ENCODE data around the gene CCDC9. TPM values are rescaled to one million over a fixed set of nuclear protein-coding genes. Genes with fewer than 3 reads are reported as not detected.
A peak's percentile ranks its signal among the peaks of the same experiment; 100 is the strongest.

Gene CCDC9
- total and polyA plus RNA-seq, 2 of the 13 experiments (the other 11 are each of a cell fraction or from before 2014, with no cell fraction given): 2.9 to 6.3 TPM

DNA sequence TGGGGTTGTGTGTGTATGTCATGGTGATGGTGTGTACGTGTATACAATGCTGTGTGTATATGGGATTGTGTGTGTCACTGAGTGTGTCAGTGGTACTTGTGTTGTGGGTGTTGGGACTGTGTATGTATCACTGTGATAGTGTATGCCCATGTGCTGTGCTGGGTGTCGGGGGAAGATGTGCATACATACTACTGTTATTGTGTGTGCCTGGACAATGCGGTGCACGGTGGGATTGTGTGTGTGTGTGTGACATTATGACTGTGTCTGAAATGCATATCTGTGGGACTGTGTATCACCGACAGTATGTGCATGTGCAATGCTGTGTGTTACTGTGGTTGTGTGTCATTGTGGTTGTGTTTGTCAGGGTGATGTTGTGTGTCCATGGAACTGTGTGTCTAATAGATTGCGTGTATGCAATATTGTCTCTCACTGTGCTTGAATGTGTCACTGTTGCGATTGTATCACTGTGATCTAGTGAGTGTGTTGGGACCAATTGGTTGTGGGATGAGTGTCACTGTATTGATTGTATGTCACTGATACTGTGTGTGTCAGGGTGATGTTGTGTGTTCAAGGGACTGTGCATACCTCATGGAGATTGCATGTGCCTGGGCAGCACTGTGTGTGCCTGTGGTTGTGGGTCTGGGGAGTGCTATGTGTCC is 14.3 kb upstream of the CCDC9 start:
- H3K27me3 ChIP-seq (ENCODE audit: control insufficient read depth in 1 of 2, insufficient read depth in 2 of 2, low read length in 2 of 2): no peaks in the 10 kb centered on the region
- no peak overlapping the region for H2AFZ ChIP-seq (ENCODE audit: low read length)
- FAIRE-seq: peak; percentile 15
- ChIA-PET CTCF (ENCODE audit: low intra/inter-chr PET ratio, low total read pairs) (no interaction called here), POLR2A (interaction anchor here (1.9 kb wide), 1 partner anchor 16 kb away, joined by 21 read pairs; no protein-coding TSS in a partner anchor)
- H3K4me2 ChIP-seq (ENCODE audit: low read depth, low read length): peak overlapping the region; percentile 95; the same call in 1 of the 2 replicates
- TF ChIP-seq DNMT1 (CRISPR knock-in tag; IDR thresholded peaks at IDR 0.05) (no peak), MAZ (IDR thresholded peaks at IDR 0.05; ENCODE audit: borderline replicate concordance, low read depth, low read length) (no peak), MAZ (CRISPR knock-in tag; IDR thresholded peaks at IDR 0.05; ENCODE audit: low read depth) (0 out of 2 replicates have a peak, but pooled peaks have one; percentile 1), ZC3H13 (CRISPR knock-in tag; IDR thresholded peaks at IDR 0.05) (0 out of 2 replicates have a peak, but pooled peaks have one; percentile 16), ATF7 (IDR thresholded peaks at IDR 0.05) (0 out of 2 replicates have a peak, but pooled peaks have one; percentile 2), ATF7 (CRISPR knock-in tag; IDR thresholded peaks at IDR 0.05) (no peak)
- TF ChIP-seq, protein P1, sequence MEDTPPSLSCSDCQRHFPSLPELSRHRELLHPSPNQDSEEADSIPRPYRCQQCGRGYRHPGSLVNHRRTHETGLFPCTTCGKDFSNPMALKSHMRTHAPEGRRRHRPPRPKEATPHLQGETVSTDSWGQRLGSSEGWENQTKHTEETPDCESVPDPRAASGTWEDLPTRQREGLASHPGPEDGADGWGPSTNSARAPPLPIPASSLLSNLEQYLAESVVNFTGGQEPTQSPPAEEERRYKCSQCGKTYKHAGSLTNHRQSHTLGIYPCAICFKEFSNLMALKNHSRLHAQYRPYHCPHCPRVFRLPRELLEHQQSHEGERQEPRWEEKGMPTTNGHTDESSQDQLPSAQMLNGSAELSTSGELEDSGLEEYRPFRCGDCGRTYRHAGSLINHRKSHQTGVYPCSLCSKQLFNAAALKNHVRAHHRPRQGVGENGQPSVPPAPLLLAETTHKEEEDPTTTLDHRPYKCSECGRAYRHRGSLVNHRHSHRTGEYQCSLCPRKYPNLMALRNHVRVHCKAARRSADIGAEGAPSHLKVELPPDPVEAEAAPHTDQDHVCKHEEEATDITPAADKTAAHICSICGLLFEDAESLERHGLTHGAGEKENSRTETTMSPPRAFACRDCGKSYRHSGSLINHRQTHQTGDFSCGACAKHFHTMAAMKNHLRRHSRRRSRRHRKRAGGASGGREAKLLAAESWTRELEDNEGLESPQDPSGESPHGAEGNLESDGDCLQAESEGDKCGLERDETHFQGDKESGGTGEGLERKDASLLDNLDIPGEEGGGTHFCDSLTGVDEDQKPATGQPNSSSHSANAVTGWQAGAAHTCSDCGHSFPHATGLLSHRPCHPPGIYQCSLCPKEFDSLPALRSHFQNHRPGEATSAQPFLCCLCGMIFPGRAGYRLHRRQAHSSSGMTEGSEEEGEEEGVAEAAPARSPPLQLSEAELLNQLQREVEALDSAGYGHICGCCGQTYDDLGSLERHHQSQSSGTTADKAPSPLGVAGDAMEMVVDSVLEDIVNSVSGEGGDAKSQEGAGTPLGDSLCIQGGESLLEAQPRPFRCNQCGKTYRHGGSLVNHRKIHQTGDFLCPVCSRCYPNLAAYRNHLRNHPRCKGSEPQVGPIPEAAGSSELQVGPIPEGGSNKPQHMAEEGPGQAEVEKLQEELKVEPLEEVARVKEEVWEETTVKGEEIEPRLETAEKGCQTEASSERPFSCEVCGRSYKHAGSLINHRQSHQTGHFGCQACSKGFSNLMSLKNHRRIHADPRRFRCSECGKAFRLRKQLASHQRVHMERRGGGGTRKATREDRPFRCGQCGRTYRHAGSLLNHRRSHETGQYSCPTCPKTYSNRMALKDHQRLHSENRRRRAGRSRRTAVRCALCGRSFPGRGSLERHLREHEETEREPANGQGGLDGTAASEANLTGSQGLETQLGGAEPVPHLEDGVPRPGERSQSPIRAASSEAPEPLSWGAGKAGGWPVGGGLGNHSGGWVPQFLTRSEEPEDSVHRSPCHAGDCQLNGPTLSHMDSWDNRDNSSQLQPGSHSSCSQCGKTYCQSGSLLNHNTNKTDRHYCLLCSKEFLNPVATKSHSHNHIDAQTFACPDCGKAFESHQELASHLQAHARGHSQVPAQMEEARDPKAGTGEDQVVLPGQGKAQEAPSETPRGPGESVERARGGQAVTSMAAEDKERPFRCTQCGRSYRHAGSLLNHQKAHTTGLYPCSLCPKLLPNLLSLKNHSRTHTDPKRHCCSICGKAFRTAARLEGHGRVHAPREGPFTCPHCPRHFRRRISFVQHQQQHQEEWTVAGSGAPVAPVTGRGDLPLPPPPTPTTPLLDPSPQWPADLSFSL (CRISPR knock-in tag; IDR thresholded peaks at IDR 0.05): peak; percentile 94
- TF ChIP-seq, protein P2, sequence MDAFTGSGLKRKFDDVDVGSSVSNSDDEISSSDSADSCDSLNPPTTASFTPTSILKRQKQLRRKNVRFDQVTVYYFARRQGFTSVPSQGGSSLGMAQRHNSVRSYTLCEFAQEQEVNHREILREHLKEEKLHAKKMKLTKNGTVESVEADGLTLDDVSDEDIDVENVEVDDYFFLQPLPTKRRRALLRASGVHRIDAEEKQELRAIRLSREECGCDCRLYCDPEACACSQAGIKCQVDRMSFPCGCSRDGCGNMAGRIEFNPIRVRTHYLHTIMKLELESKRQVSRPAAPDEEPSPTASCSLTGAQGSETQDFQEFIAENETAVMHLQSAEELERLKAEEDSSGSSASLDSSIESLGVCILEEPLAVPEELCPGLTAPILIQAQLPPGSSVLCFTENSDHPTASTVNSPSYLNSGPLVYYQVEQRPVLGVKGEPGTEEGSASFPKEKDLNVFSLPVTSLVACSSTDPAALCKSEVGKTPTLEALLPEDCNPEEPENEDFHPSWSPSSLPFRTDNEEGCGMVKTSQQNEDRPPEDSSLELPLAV (CRISPR knock-in tag; conservative IDR thresholded peaks at IDR 0.05; ENCODE audit: low read depth): 0 out of 2 replicates have a peak, but pooled peaks have one; percentile 9
- TF ChIP-seq, protein P3, sequence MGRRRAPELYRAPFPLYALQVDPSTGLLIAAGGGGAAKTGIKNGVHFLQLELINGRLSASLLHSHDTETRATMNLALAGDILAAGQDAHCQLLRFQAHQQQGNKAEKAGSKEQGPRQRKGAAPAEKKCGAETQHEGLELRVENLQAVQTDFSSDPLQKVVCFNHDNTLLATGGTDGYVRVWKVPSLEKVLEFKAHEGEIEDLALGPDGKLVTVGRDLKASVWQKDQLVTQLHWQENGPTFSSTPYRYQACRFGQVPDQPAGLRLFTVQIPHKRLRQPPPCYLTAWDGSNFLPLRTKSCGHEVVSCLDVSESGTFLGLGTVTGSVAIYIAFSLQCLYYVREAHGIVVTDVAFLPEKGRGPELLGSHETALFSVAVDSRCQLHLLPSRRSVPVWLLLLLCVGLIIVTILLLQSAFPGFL (CRISPR knock-in tag; IDR thresholded peaks at IDR 0.05): no peak
- TF ChIP-seq, protein P4, sequence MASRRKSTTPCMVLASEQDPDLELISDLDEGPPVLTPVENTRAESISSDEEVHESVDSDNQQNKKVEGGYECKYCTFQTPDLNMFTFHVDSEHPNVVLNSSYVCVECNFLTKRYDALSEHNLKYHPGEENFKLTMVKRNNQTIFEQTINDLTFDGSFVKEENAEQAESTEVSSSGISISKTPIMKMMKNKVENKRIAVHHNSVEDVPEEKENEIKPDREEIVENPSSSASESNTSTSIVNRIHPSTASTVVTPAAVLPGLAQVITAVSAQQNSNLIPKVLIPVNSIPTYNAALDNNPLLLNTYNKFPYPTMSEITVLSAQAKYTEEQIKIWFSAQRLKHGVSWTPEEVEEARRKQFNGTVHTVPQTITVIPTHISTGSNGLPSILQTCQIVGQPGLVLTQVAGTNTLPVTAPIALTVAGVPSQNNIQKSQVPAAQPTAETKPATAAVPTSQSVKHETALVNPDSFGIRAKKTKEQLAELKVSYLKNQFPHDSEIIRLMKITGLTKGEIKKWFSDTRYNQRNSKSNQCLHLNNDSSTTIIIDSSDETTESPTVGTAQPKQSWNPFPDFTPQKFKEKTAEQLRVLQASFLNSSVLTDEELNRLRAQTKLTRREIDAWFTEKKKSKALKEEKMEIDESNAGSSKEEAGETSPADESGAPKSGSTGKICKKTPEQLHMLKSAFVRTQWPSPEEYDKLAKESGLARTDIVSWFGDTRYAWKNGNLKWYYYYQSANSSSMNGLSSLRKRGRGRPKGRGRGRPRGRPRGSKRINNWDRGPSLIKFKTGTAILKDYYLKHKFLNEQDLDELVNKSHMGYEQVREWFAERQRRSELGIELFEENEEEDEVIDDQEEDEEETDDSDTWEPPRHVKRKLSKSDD (CRISPR knock-in tag; IDR thresholded peaks at IDR 0.05; ENCODE audit: low read depth): 0 out of 2 replicates have a peak, but pooled peaks have one; percentile 6
- H3K4me1 ChIP-seq (ENCODE audit: insufficient read depth, low read length): peaks cover 44% of the 10 kb centered on the region
- no peak for ATAC-seq
- DNase-seq (ENCODE audit: low spot score): no peak
- H3K4me3 ChIP-seq (replicated peaks in 1 of 3; ENCODE audit: insufficient read depth in 1 of 3, low read depth in 2 of 3, low read length in 3 of 3): no peak overlapping the region
- H3K36me3 ChIP-seq (replicated peaks in 1 of 2; ENCODE audit: control insufficient read depth in 1 of 2, insufficient read depth in 2 of 2, low read length in 2 of 2): no peaks in the 10 kb centered on the region
- no TSS peak for BruUV-seq (replicated peaks)
- no peak overlapping the region for H3K27ac ChIP-seq (ENCODE audit: extremely low read length, insufficient read depth, low read length)
- H3K9ac ChIP-seq (ENCODE audit: insufficient read depth, low read depth, low read length): peak overlapping the region; percentile 53
- H4K20me1 ChIP-seq (ENCODE audit: insufficient read depth, low read length): no peaks in the 10 kb centered on the region
- intact Hi-C loops (cut with micrococcal nuclease; ENCODE audit: unreplicated experiment): loop anchor here (5.0 kb wide), 1 partner anchor 95 kb away; no protein-coding TSS in a partner anchor
- no peaks in the 10 kb centered on the region for H3K79me2 ChIP-seq (ENCODE audit: insufficient read depth, low read length)
- WGBS (ENCODE audit: low lambda C conversion rate): 86% methylated on average over 7 of the region's 7 CpGs
- in situ Hi-C loops (cut with HindIII; ENCODE audit: extremely low pct_ligation_motif_present, low pct_unique_long_range_greater_than_20kb): no loop called here
- H3K9me3 ChIP-seq (ENCODE audit: low read length): no peaks in the 10 kb centered on the region
